HepG2 (cell line): ENCODE measurements around the gene CACNG7. TPM values are rescaled to one million over a fixed set of nuclear protein-coding genes. Genes with fewer than 3 reads are reported as not detected.
A peak's percentile ranks its signal among the peaks of the same experiment; 100 is the strongest.

Experiments
- ATF5 ChIP-seq: sonication (generic); formaldehyde crosslinking; IDR thresholded peaks from 2 replicates; pipeline ENCODE4 v1.4.0; 2020; ENCODE audit warnings: mild to moderate bottlenecking, low read depth, missing genetic modification reagents
- CBX2 ChIP-seq, 2 experiments: fragments of 200-600 bp in 1 of 2; sonication (generic); formaldehyde crosslinking in 1 of 2; IDR thresholded peaks; 2 replicates each; pipeline versions ENCODE4 v1.7.0 to v1.8.1; 2018 to 2022; ENCODE audit warnings: low read depth in 2 of 2, low read length in 1 of 2, mild to moderate bottlenecking in 1 of 2, missing genetic modification reagents in 1 of 2
- DMTF1 ChIP-seq: sonication (generic); formaldehyde crosslinking; IDR thresholded peaks from 2 replicates; pipeline ENCODE4 v1.4.0; 2020; ENCODE audit warnings: mild to moderate bottlenecking, missing genetic modification reagents
- ETS1 ChIP-seq: sonication (generic); formaldehyde crosslinking; IDR thresholded peaks from 2 replicates; pipeline ENCODE4 v1.4.0; 2020; ENCODE audit warnings: missing genetic modification reagents
- ETV5 ChIP-seq: IDR thresholded peaks from 2 replicates; pipeline ENCODE4 v1.6.1; 2018; ENCODE audit warnings: missing biosample characterization, missing genetic modification reagents, inconsistent platforms, borderline replicate concordance
- GABPB1 ChIP-seq: IDR thresholded peaks from 2 replicates; pipeline ENCODE4 v1.6.1; 2016; ENCODE audit warnings: mild to moderate bottlenecking, missing genetic modification reagents, moderate library complexity, missing compliant biosample characterization
- MYC ChIP-seq: sonication (generic); formaldehyde crosslinking; IDR thresholded peaks from 2 replicates; pipeline ENCODE4 v1.9.0; 2021; ENCODE audit warnings: missing genetic modification reagents, borderline replicate concordance
- REST ChIP-seq, 2 experiments: IDR thresholded peaks; 2 replicates each; pipeline ENCODE4 v1.6.1; 2011 to 2012; ENCODE audit warnings: low read length in 2 of 2, borderline replicate concordance in 1 of 2, low read depth in 1 of 2, mild to moderate bottlenecking in 1 of 2, moderate library complexity in 1 of 2
- SSRP1 ChIP-seq: IDR thresholded peaks from 2 replicates; pipeline ENCODE4 v1.6.1; 2016; ENCODE audit warnings: control low read depth
- TFDP1 ChIP-seq: IDR thresholded peaks from 2 replicates; pipeline ENCODE4 v1.6.1; 2016; ENCODE audit warnings: missing compliant biosample characterization, missing genetic modification reagents, borderline replicate concordance
- ZFY ChIP-seq: sonication (generic); formaldehyde crosslinking; IDR thresholded peaks from 2 replicates; pipeline ENCODE4 v1.4.0; 2020; ENCODE audit warnings: missing genetic modification reagents
- ZIK1 ChIP-seq: sonication (generic); formaldehyde crosslinking; IDR thresholded peaks from 2 replicates; pipeline ENCODE4 v1.5.0; 2020; ENCODE audit warnings: mild to moderate bottlenecking, low read depth, missing genetic modification reagents, borderline replicate concordance
- ZNF264 ChIP-seq: sonication (generic); formaldehyde crosslinking; IDR thresholded peaks from 2 replicates; pipeline ENCODE4 v1.4.0; 2020; ENCODE audit warnings: missing genetic modification reagents
- ZNF414 ChIP-seq: sonication (generic); formaldehyde crosslinking; IDR thresholded peaks from 2 replicates; pipeline ENCODE4 v1.5.0; 2020; ENCODE audit warnings: missing genetic modification reagents
- ZNF644 ChIP-seq: IDR thresholded peaks from 2 replicates; pipeline ENCODE4 v1.6.1; 2016; ENCODE audit warnings: low read depth
- ZNF703 ChIP-seq: sonication (generic); formaldehyde crosslinking; IDR thresholded peaks from 2 replicates; pipeline ENCODE4 v1.5.1; 2020; ENCODE audit warnings: missing genetic modification reagents, mild to moderate bottlenecking, moderate library complexity, borderline replicate concordance
- ZNF709 ChIP-seq: sonication (generic); formaldehyde crosslinking; IDR thresholded peaks from 2 replicates; pipeline ENCODE4 v1.5.0; 2020; ENCODE audit warnings: mild to moderate bottlenecking, missing genetic modification reagents
- ZNF792 ChIP-seq: IDR thresholded peaks from 2 replicates; pipeline ENCODE4 v1.6.1; 2016
- polyA plus RNA-seq, 8 experiments: library from polyadenylated mRNA; depleted of rRNA in 3 of 8; stranded (reverse) in 7 of 8; unstranded in 1 of 8; fragments of >200 nt; fragmentation: Illumina TruSeq in 4 of 8; extraction: Trizol in 4 of 8; gene quantifications; 2 replicates each; pipeline versions ENCODE4 v1.2.1 to v1.2.3, GENCODE V29; 2011 to 2016; ENCODE audit warnings: low read depth in 4 of 8, missing spikeins in 1 of 8, mixed read lengths in 1 of 8; ENCODE audit not compliant: insufficient read depth in 1 of 8
- total RNA-seq, 5 experiments: library from RNA; depleted of rRNA; stranded (reverse); fragments of >200 nt; fragmentation: Illumina TruSeq; extraction: Trizol; gene quantifications; 2 replicates each; pipeline ENCODE4 v1.2.3, GENCODE V29; 2016; ENCODE audit warnings: low read depth in 1 of 5

CACNG7 gene
- total and polyA plus RNA-seq, 2 of the 13 experiments (the other 11 are each of a cell fraction or from before 2014, with no cell fraction given), result not detected

- no peak for TF ChIP-seq ATF5 (CRISPR knock-in tag)
- no peak for TF ChIP-seq ETS1 (CRISPR knock-in tag)
- TF ChIP-seq ZNF792, result no peak
- TF ChIP-seq DMTF1, result no peak
- TF ChIP-seq ZNF264, result no peak
- TF ChIP-seq ZNF414 (CRISPR knock-in tag), result no peak
- TF ChIP-seq GABPB1 (CRISPR knock-in tag), result peak; percentile 65; the same call in 1 of the 2 replicates
- no peak for TF ChIP-seq ZNF644 (CRISPR knock-in tag)
- TF ChIP-seq REST (IDR thresholded peaks at IDR 0.05; ENCODE audit: borderline replicate concordance in 1 of 2, low read depth in 1 of 2, low read length in 2 of 2), result no peak
- TF ChIP-seq ZNF703 (CRISPR knock-in tag), result no peak
- no peak for TF ChIP-seq ETV5 (CRISPR knock-in tag)
- no peak for TF ChIP-seq ZIK1 (CRISPR knock-in tag)
- TF ChIP-seq TFDP1 (CRISPR knock-in tag), result no peak
- TF ChIP-seq CBX2 (IDR thresholded peaks at IDR 0.05; ENCODE audit: low read depth, low read length), result no peak
- TF ChIP-seq CBX2 (CRISPR knock-in tag; IDR thresholded peaks at IDR 0.05; ENCODE audit: low read depth), result no peak
- no peak for TF ChIP-seq ZNF709 (CRISPR knock-in tag)
- TF ChIP-seq MYC (CRISPR knock-in tag), result no peak
- no peak for TF ChIP-seq SSRP1 (CRISPR knock-in tag)
- TF ChIP-seq ZFY, result 0 out of 2 replicates have a peak, but pooled peaks have one; percentile 15
Measured at GRCh38 chr19:53881482-53882390, 27.3 kb upstream of the CACNG7 start, which contains the start of gene PRKCG (continued).
